GM12878 (cell line): ENCODE measurements around the gene MFNG. TPM values are rescaled to one million over a fixed set of nuclear protein-coding genes. Genes with fewer than 3 reads are reported as not detected.
A peak's percentile ranks its signal among the peaks of the same experiment; 100 is the strongest.

Source experiments
- ATAC-seq: fragments of 200-7000 bp; cut with Tn5 transposase; 3 replicates; pipeline ENCODE4 v1.9.1; 2020; ENCODE audit warnings: mild to moderate bottlenecking, moderate library complexity
- BruUV-seq: library from RNA; stranded (reverse); fragments of 400-500 nt; replicated peaks from 2 replicates; lab custom pipeline; 2021; lab: Mats Ljungman, UMichigan
- CTCF ChIA-PET: fragments of 300-600 bp; sonication (Branson Sonifier 250); formaldehyde crosslinking; extraction: SDS; loops from one replicate; lab custom pipeline; 2021; ENCODE audit warnings: inconsistent platforms; lab: Yijun Ruan, JAX
- POLR2A ChIA-PET: fragments of 350-600 bp; formaldehyde crosslinking; extraction: SDS; loops from one replicate; lab custom pipeline; 2021; ENCODE audit warnings: inconsistent platforms; lab: Charles Lee
- RAD21 ChIA-PET: fragments of 300-600 bp; sonication (Branson Sonifier 250); formaldehyde crosslinking; loops from one replicate; lab custom pipeline; 2023; ENCODE audit warnings: antibody characterized with exemption; ENCODE audit not compliant: unreplicated experiment; lab: Charles Lee
- SMC1A ChIA-PET: fragments of 300-600 bp; sonication (Branson Sonifier 250); formaldehyde crosslinking; loops from one replicate; lab custom pipeline; 2023; ENCODE audit not compliant: unreplicated experiment, uncharacterized antibody; lab: Charles Lee
- DNase-seq: peaks from one replicate; pipeline ENCODE4 v3.0.0-alpha.2; 2011; ENCODE audit warnings: low read depth, low spot score
- FAIRE-seq: peaks from 3 replicates; lab custom pipeline; 2011; peaks lifted over from hg19 to GRCh38; lab: Jason Lieb, UNC
- H2AFZ ChIP-seq: 2 replicates; pipeline ENCODE4 v1.6.0; 2011; ENCODE audit warnings: low read depth, low read length, control low read depth; ENCODE audit not compliant: control insufficient read depth
- H3K27ac ChIP-seq: 2 replicates; pipeline ENCODE4 v1.5.1; 2011; ENCODE audit warnings: control low read depth; ENCODE audit not compliant: control insufficient read depth, insufficient read depth
- H3K27me3 ChIP-seq, 2 experiments: replicated peaks in 1 of 2; 2 replicates each; pipeline versions ENCODE4 v1.6.0 to v1.6.1; 2011; ENCODE audit warnings: low read length in 1 of 2; ENCODE audit not compliant: control insufficient read depth in 2 of 2, insufficient read depth in 2 of 2
- H3K36me3 ChIP-seq, 2 experiments: 2 replicates each; pipeline ENCODE4 v1.5.1; 2011; ENCODE audit warnings: low read length in 1 of 2; ENCODE audit not compliant: control insufficient read depth in 2 of 2, insufficient read depth in 2 of 2
- H3K4me1 ChIP-seq: 2 replicates; pipeline ENCODE4 v1.6.1; 2011; ENCODE audit warnings: mild to moderate bottlenecking, low read length, moderate library complexity, mixed read lengths; ENCODE audit not compliant: control insufficient read depth, insufficient read depth
- H3K4me2 ChIP-seq: 2 replicates; pipeline ENCODE4 v1.6.0; 2011; ENCODE audit warnings: control low read depth; ENCODE audit not compliant: control insufficient read depth, insufficient read depth
- H3K4me3 ChIP-seq: fragments of 200-600 bp; sonication (generic); 2 replicates; pipeline ENCODE4 v1.5.1; 2016
- H3K79me2 ChIP-seq: 2 replicates; pipeline ENCODE4 v1.6.0; 2011; ENCODE audit warnings: low read length; ENCODE audit not compliant: control insufficient read depth, insufficient read depth
- H3K9ac ChIP-seq: 2 replicates; pipeline ENCODE4 v1.8.0; 2011; ENCODE audit warnings: low read length, control low read depth, mixed read lengths; ENCODE audit not compliant: control insufficient read depth, insufficient read depth
- H3K9me3 ChIP-seq: replicated peaks from 3 replicates; pipeline ENCODE4 v1.5.1; 2011; ENCODE audit warnings: mild to moderate bottlenecking, low read length; ENCODE audit not compliant: control insufficient read depth, insufficient read depth
- H4K20me1 ChIP-seq: 2 replicates; pipeline ENCODE4 v1.6.0; 2011; ENCODE audit not compliant: control insufficient read depth, insufficient read depth
- CBX5 ChIP-seq: sonication (generic); IDR thresholded peaks from 2 replicates; pipeline ENCODE4 v1.6.1; 2016; ENCODE audit warnings: low read depth, moderate library complexity, mild to moderate bottlenecking, inconsistent platforms
- HCFC1 ChIP-seq: fragments of 150-350 bp; IDR thresholded peaks from 2 replicates; pipeline ENCODE4 v1.6.1; 2014; ENCODE audit warnings: low read length
- IKZF1 ChIP-seq: fragments of 450-650 bp; conservative IDR thresholded peaks from 2 replicates; pipeline ENCODE4 v1.6.1; 2017; ENCODE audit warnings: antibody characterized with exemption, mild to moderate bottlenecking
- PML ChIP-seq: IDR thresholded peaks from 2 replicates; pipeline ENCODE4 v1.6.1; 2012; ENCODE audit warnings: low read length, inconsistent platforms
- RBBP5 ChIP-seq: fragments of 200-600 bp; sonication (generic); conservative IDR thresholded peaks from 2 replicates; pipeline ENCODE4 v1.6.1; 2016
- RCOR1 ChIP-seq: conservative IDR thresholded peaks from 2 replicates; pipeline ENCODE4 v1.6.1; 2012; ENCODE audit warnings: low read depth, low read length, improper control_type of control experiment
- SIN3A ChIP-seq: IDR thresholded peaks from 2 replicates; pipeline ENCODE4 v1.6.1; 2012; ENCODE audit warnings: low read depth, low read length, improper control_type of control experiment
- ZNF24 ChIP-seq: fragments of 450-650 bp; IDR thresholded peaks from 2 replicates; pipeline ENCODE4 v1.6.1; 2017; ENCODE audit warnings: antibody characterized with exemption, mild to moderate bottlenecking
- WGBS: methylation state at CpG from one replicate; pipeline ENCODE4 v1.1.6; 2016; ENCODE audit warnings: low lambda C conversion rate; ENCODE audit not compliant: insufficient replicate concordance, insufficient coverage; ENCODE audit errors: missing lambda C conversion rate; 5-methylcytosine and 5-hydroxymethylcytosine counted together
- in situ Hi-C: fragments of 300-500 bp; cut with MboI; formaldehyde crosslinking; loops from 9 replicates; pipeline ENCODE4 v1.14.3; 2018; ENCODE audit warnings: mixed read lengths
- intact Hi-C: fragments of 100-400 bp; cut with micrococcal nuclease; formaldehyde crosslinking; loops from one replicate; pipeline ENCODE4 v1.14.2; 2022; ENCODE audit not compliant: unreplicated experiment
- polyA plus RNA-seq, 11 experiments: library from polyadenylated mRNA; depleted of rRNA in 4 of 11; unstranded in 6 of 11; stranded (reverse) in 5 of 11; fragments of >200 nt; fragmentation: Nextera tagmentation in 4 of 11; fragmentation: Illumina TruSeq in 1 of 11; extraction: Ambion mirVana in 4 of 11; extraction: Trizol in 1 of 11; gene quantifications; 1 replicate in 1 of 11; 2 replicates in 10 of 11; pipeline versions ENCODE4 v1.2.1 to v1.2.3, GENCODE V29; 2011 to 2016; ENCODE audit warnings: inconsistent platforms in 2 of 11, missing spikeins in 2 of 11, low read depth in 1 of 11
- total RNA-seq, 4 experiments: library from RNA; depleted of rRNA in 3 of 4; stranded (reverse); fragments of >200 nt in 3 of 4; fragmentation: Illumina TruSeq in 1 of 4; extraction: Trizol in 1 of 4; gene quantifications; 2 replicates each; pipeline versions ENCODE4 v1.2.1 to v1.2.3, GENCODE V29; 2013 to 2021
- TF ChIP-seq, protein P1 (sequence below): fragments of 450-650 bp; IDR thresholded peaks from 2 replicates; pipeline ENCODE4 v1.6.1; 2016; ENCODE audit warnings: mild to moderate bottlenecking, moderate library complexity, borderline replicate concordance
- TF ChIP-seq, protein P2 (sequence below): fragments of 450-650 bp; conservative IDR thresholded peaks from 2 replicates; pipeline ENCODE4 v1.6.1; 2017; ENCODE audit warnings: mild to moderate bottlenecking, moderate library complexity

Gene MFNG
- total and polyA plus RNA-seq, 10 of the 15 experiments (the other 5 are each of a cell fraction or from before 2014, with no cell fraction given): 11.5 to 117 (median 68.5) TPM

DNA sequence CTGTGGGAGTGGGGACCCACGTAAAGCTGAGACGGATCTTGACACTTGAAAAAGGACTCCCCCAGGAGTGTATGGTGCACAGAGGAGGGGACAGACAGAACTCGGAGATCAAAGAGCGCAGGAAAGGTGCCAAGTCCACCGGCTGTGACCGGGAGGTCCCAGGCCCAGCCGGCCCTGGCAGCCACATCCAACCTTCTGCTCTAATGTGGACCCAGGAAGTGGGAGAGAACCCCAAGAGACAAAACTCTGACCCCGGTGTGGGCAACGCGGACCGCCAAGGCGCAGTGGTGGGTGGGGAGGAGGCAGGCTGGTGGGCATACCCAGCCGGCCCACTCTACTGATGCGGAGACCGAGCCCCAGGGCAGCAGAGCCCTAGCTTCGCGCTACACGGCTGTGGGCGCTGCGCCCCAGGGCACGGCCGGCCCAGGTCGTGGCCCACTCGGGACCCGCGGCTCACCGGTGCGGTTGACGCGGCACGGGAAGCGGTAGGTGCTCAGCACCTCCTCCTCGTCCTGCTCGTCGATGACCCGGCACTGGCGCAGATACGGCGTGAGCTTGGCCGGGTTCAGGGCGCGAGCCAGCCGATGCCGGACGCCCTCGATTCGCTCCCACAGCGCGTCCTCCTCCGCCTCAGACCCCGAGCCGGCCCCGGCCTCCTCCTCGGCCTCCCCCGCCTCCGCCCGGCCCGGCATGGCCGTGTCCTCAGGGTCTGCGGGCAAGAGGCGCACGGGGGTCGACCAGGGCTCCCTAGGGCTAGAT is 32.5 kb upstream of the MFNG start:
- ChIA-PET RAD21 (no interaction called here), POLR2A (no interaction called here), CTCF (no interaction called here), SMC1A (interaction anchor here (0.5 kb wide), 1 partner anchor 55 kb away, joined by 3 read pairs; no protein-coding TSS in a partner anchor)
- no peak for ATAC-seq
- FAIRE-seq: no peak
- intact Hi-C loops (no loop called here), in situ Hi-C loops (no loop called here)
- peak overlapping the region; percentile 44; the same call in 1 of the 2 replicates for H3K4me2 ChIP-seq
- H2AFZ ChIP-seq: no peak overlapping the region
- no peak for DNase-seq
- H4K20me1 ChIP-seq: no peaks in the 10 kb centered on the region
- no TSS peak for BruUV-seq
- H3K9ac ChIP-seq: no peak overlapping the region
- 36% methylated on average over 48 of the region's 63 CpGs for WGBS
- no peaks in the 10 kb centered on the region for H3K36me3 ChIP-seq
- H3K4me1 ChIP-seq: no peaks in the 10 kb centered on the region
- H3K79me2 ChIP-seq: no peaks in the 10 kb centered on the region
- no peak overlapping the region for H3K4me3 ChIP-seq
- H3K27me3 ChIP-seq: peaks cover 7 to 11% of the 10 kb centered on the region in 2 experiments; a peak in 3 of 4 replicates
- no peak overlapping the region for H3K27ac ChIP-seq
- no peaks in the 10 kb centered on the region for H3K9me3 ChIP-seq
- TF ChIP-seq IKZF1: peak; percentile 48; the same call in 1 of the 2 replicates
- TF ChIP-seq CBX5: no peak

DNA sequence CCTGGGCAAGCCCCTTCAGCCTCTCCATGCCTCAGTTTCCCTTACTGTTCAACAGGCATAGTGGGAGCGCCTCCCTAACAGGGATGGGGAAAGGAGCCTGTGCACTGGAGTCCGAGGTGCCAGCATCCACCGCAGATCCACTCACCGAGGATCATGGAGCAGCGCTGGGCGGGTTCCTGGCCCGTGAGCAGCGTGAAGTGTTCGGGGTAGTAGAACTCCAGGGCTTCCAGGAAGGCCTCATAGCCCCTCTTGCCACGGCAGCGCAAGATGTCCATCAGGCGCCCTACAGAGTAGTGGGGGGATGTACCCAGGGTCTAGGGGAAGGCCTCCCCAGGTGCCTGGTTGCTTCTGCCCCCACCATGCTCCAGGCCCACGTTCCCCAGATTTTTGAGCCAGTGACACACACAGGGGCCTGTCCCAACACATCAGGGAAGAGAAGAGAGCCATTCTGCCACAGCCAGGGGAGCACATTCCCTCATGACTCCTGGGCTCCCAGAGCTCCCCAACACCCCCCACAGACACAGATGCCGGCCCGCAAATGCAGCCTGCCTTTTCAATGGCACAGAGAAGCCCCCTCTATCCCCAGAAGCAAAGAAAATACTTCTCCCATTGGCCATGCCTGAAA is 31.8 kb upstream of the MFNG start:
- H3K4me1 ChIP-seq: no peaks in the 10 kb centered on the region
- H3K36me3 ChIP-seq: no peaks in the 10 kb centered on the region
- in situ Hi-C loops (no loop called here), intact Hi-C loops (no loop called here)
- ChIA-PET CTCF (no interaction called here), POLR2A (no interaction called here), RAD21 (no interaction called here), SMC1A (interaction anchor here (0.5 kb wide), 1 partner anchor 55 kb away, joined by 3 read pairs; no protein-coding TSS in a partner anchor)
- no peak overlapping the region for H3K27ac ChIP-seq
- no peak for DNase-seq
- no peak for ATAC-seq
- 68% methylated on average over 15 of the region's 15 CpGs for WGBS
- FAIRE-seq: no peak
- H3K9ac ChIP-seq: no peak overlapping the region
- no peak overlapping the region for H3K4me2 ChIP-seq
- no peaks in the 10 kb centered on the region for H4K20me1 ChIP-seq
- H3K27me3 ChIP-seq: peaks cover 7 to 11% of the 10 kb centered on the region in 2 experiments; a peak in 3 of 4 replicates
- no peaks in the 10 kb centered on the region for H3K79me2 ChIP-seq
- H2AFZ ChIP-seq: no peak overlapping the region
- H3K4me3 ChIP-seq: no peak overlapping the region
- BruUV-seq: no TSS peak
- H3K9me3 ChIP-seq: no peaks in the 10 kb centered on the region
- TF ChIP-seq, protein P1, sequence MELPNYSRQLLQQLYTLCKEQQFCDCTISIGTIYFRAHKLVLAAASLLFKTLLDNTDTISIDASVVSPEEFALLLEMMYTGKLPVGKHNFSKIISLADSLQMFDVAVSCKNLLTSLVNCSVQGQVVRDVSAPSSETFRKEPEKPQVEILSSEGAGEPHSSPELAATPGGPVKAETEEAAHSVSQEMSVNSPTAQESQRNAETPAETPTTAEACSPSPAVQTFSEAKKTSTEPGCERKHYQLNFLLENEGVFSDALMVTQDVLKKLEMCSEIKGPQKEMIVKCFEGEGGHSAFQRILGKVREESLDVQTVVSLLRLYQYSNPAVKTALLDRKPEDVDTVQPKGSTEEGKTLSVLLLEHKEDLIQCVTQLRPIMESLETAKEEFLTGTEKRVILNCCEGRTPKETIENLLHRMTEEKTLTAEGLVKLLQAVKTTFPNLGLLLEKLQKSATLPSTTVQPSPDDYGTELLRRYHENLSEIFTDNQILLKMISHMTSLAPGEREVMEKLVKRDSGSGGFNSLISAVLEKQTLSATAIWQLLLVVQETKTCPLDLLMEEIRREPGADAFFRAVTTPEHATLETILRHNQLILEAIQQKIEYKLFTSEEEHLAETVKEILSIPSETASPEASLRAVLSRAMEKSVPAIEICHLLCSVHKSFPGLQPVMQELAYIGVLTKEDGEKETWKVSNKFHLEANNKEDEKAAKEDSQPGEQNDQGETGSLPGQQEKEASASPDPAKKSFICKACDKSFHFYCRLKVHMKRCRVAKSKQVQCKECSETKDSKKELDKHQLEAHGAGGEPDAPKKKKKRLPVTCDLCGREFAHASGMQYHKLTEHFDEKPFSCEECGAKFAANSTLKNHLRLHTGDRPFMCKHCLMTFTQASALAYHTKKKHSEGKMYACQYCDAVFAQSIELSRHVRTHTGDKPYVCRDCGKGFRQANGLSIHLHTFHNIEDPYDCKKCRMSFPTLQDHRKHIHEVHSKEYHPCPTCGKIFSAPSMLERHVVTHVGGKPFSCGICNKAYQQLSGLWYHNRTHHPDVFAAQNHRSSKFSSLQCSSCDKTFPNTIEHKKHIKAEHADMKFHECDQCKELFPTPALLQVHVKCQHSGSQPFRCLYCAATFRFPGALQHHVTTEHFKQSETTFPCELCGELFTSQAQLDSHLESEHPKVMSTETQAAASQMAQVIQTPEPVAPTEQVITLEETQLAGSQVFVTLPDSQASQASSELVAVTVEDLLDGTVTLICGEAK: no peak
- TF ChIP-seq PML (no peak), SIN3A (no peak), ZNF24 (no peak), RBBP5 (no peak), HCFC1 (no peak), RCOR1 (no peak)
- TF ChIP-seq, protein P2, sequence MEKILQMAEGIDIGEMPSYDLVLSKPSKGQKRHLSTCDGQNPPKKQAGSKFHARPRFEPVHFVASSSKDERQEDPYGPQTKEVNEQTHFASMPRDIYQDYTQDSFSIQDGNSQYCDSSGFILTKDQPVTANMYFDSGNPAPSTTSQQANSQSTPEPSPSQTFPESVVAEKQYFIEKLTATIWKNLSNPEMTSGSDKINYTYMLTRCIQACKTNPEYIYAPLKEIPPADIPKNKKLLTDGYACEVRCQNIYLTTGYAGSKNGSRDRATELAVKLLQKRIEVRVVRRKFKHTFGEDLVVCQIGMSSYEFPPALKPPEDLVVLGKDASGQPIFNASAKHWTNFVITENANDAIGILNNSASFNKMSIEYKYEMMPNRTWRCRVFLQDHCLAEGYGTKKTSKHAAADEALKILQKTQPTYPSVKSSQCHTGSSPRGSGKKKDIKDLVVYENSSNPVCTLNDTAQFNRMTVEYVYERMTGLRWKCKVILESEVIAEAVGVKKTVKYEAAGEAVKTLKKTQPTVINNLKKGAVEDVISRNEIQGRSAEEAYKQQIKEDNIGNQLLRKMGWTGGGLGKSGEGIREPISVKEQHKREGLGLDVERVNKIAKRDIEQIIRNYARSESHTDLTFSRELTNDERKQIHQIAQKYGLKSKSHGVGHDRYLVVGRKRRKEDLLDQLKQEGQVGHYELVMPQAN: no peak
